ENCODE measurements around the gene CEP192.

The CEP192 gene

DNA sequence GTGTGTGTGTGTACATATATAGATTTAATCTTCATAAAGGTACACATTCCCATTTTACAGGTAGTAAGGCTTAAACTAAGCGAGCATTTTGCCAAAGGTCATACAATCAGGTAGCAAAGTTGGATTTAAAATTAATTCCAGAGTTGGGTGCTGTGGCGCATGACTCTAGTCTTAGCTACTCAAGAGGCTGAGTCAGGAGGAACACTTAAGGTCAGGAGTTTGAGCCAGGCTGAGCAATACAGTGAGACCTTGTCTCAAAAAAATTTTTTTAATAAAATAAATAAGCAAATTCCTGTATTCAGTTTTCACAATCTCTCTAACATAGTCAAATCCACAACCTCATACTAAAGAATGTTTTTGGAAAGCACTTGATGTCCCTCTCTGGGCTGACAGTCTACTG is 115.9 kb downstream of the CEP192 start:
- peak; percentile 62 for DNase-seq

DNA sequence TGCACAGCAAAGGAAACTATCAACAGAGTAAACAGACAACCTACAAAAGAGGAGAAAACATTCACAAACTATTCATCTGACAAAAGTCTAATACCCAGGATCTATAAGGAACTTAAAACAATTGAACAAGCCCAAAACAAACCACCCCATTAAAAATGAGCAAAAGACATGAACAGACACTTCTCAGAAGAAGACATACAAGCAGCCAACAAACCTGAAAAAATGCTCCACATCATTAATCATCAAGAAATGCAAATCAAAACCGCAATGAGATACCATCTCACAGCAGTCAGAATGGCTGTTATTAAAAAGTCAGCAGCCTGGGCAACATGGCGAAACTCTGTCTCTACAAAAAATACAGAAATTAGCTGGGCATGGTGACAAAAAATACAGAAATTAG is 117.2 kb downstream of the CEP192 start:
- DNase-seq: no peak

DNA sequence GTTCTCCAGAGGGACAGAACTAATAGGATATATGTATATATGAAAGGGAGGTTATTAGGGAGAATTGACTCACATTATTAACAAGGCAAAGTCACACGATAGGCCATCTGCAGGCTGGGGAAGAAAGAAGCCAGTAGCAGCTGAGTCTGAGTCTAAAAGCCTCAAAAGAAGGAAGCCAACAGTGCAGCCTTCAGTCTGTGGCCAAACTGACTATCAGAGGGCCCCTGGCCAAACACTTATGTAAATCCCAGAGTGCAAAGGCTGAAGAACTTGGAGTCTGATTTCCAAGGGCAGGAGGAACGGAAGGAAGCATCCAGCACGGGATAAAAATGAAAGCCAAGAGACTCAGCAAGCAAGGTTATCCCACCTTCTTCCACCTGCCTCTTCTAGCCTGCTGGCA is 119.4 kb downstream of the CEP192 start:
- DNase-seq: no peak

DNA sequence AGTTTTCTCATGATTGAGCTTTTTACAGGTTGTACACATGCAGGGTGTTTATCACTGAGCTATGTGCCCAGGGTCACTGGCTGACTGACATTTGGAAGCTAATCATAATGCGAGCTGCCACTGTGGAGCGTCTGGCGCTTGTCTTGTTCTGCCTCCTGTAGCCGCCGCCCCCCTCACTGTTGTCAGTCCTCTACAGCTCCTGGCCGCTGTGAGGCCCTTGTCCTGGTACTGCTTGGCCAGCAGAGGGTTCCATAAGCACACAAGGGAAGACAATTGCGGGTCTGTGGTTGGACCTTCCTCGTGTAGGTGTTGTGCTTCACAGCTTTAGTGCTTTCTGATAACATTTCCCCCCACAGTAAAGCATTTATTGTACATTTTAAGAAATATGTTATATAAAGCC is 121.8 kb downstream of the CEP192 start:
- DNase-seq: peak; percentile 15

DNA sequence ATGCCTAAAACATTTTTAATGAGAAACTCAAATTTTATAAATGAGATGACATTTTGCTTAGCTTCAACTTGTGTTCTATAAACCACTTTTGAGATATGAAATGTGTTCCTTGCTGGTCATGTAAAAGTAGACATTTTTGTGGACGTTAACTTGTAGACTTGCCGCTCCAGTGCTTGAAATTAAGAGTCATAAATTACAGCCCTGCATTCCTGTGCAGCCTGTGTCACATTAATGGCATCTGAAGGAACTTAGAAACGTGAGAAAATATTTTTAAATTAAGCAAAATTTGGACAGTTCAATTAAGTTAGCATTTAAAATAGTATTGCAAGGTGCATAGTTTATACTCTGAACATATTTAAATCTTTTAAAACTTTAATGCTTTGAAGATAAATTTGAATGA is 129.1 kb downstream of the CEP192 start:
- DNase-seq: no peak

DNA sequence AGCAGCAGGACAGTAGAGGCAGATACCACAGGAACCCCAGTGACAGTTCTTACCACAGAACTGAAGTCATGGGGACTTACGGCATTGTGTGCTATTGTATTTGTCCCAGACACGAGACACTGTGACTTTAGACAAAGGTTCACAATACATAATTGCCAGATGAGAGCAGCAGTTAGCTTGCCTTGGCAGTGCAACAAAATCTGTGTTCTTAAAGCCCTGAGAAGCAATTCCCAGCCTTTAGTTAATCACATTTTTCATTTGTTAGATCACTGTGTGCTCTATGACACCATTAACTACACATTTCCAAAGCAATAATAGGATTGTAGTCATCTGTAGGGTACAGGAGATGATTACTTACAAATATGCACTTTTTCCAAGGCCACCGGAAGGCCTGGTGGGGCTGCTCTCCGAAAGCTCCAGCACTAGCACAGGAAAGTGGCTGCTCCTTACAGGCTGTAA is 129.8 kb downstream of the CEP192 start:
- DNase-seq: peak; percentile 4

DNA sequence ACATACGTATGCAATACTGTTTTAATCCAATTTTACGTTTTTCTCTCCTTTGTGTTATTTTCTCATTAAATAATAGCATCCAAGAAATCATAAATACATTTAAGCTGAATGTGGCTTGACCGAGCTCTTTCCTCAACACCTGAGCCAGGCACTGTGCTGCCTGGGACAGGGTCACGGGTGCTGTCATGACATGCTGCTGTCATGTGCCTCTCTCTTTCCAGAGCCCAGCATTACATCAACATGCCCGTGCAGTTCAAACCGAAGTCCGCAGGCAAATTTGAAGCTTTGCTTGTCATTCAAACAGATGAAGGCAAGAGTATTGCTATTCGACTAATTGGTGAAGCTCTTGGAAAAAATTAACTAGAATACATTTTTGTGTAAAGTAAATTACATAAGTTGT is 133.2 kb downstream of the CEP192 start:
- DNase-seq: no peak

DNA sequence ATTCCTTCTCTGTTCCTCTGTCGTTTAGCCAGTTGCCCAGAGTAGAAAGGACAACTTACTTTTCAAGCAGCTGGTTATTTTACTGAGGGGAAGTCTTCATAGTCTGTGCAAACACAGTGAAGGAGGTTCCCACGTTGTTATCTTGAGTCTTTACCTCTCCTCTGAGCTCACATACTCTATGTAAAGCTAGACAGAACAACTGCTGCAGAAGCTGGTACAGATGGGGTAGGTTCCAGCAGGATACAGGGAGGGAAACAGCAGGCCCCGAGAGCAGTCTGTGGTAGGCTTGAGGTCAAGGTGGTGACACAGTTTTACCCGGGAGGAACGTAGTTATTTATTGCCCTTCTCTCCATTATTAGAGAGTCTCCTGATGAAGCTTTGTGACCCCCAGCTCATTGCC is 134.0 kb downstream of the CEP192 start:
- no peak for DNase-seq

DNA sequence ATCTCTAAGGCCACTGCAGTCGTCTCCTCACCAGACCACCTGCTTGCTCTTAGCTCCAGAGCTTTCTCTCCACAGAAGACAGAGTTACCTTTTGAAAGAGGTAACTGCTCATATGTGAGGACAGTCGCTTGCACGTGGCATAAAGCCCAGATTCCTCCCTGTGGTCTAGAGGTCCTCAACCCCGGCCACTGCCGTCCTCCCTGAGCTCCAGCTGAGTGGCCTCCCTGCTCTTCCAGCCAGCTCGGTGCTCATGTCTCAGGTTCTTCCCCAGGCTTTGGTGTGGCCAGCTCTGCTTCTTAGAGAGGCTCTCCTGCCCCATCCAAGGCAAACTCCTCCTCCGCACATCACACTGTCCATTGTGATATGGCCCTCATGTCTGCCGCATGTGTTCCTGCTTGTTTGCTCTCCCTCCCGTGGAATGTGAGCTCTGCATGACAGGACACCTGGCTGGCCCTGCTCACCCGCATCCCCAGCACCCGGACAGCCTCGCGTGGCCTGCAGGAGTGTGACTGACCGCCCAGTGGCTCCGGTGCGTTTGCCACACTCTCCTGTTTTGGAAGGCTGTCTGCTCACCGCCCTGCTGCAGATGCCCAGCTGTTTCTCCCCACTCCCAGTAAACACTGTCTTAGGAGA is 135.9 kb downstream of the CEP192 start:
- no peak for DNase-seq

DNA sequence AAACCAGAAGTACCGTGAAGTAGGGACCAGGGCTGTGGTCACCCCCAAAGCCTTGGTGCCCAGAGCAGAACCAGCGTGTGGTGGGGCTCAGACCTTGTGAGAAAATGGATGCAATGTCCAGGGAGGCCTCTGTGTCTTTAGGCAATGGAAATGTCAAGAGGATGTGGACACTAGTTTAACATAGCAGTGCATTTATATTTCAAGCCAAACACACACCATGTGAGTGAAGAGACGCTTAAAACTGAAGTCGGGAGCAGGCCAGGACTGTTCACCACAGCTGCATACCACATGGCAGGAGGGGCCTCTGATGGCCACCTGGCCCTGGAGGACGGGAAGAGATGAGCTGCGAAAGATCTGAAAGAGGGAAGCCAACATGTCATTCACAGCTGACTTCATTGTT is 140.1 kb downstream of the CEP192 start:
- DNase-seq: no peak

DNA sequence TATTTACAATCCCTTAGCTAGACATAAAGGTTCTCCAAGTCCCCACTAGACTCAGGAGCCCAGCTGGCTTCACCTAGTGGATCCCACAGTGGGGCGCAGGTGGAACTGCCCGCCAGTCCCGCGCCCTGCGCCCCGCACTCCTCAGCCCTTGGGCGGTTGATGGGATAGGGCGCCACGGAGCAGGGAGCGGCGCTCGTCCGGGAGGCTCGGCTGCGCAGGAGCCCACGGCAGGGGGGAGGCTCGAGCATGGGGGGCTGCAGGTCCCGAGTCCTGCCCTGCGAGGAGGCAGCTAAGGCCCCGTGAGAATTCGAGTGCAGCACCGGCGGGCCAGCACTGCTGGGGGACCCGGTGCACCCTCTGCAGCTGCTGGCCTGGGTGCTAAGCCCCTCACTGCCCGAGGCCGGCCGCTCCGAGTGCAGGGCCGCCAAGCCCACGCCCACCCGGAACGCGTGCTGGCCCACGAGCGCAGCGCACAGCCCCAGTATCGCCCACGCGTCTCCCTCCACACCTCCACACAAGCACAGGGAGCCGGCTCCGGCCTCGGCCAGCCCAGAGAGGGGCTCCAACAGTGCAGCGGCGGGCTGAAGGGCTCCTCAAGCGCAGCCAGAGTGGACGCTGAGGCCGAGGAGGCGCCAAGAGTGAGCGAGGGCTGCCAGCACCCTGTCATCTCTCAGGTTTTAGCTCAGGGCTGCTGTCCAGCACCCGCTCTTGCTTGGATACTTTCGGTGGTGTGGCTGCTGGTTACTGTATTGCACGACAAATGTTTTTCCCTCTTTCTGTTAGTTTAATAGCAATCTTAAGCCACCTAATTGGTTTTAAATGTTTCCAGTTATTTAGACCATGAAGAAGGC is 143.6 kb downstream of the CEP192 start:
- no peak for DNase-seq

DNA sequence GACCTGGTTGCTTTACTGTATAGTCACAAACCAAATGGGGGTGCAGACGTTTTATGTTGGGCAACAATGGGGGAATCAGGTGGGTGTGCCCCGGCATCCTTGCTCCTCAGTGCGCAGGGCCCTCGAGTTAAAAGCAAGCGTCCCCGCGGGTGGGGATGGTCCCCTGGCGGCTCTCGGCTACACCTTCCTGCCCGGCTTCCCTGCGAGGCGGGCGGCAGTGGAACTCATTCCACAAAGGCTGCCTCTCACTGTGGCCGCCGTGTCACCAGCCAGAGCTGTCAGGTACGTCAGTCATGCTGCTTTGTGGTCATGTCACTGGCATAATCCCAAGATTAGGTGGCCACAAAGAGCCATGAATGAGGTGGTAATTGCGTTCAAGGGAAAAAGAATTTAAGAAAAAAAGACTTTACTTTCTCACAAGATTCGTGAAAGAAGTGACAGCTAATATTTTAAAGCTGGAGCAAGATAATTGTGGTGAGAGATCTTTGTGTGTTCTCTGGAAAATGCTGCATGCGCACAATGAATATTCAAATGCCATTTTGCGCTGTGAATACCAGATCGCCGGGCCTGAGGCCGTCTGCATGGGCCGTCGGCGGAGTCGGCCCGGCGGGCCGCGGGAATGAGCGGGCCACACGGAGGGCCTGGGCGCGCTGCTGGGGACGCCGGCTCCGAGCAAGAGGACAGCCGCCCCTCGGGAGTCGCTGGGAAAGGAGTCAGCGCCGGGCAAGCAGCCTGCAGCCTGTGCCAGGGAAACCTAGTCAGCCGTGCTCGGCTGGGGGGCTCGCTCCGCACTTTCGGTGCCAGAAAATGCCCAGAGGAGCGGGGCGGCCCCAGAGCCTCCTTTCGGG is 145.1 kb downstream of the CEP192 start:
- DNase-seq: no peak

DNA sequence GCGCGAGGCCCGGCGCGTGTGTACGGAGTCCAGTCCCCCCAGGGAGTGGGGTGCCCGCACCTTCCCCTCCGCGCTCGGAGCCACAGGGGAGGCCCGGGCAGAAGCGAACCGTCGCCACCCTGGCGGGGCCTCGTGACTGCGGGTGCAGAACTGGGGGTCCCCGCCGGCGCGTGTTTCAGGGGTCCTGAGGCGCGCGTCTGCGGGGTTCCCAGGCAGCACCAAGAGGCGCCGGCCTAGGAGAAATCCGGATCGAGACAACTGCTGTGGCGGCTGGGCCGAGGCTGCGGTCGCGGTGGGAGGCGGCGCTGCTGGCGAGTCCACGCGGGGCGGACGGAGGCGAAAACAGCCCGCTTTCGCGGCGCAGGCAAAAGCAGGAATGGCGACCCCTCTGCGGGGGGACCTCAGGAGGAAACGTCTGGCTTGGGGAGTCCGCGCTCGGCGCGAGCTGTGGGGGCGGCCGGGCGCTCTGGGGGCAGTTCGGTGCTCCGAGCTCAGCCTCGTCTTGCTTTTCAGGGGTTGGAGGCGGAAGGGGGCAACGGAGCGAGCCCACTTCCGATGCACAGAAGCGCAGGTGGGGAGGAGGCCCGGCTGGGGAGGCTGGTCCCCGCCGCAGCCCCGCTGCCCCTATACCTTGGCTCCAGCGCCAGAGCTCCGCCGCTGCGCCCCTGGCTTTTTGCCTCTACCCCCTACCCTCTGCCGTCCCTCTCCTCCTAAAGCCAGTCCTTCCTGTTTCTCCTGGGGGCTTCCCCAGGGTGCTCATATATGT is 145.9 kb downstream of the CEP192 start:
- no peak for DNase-seq

DNA sequence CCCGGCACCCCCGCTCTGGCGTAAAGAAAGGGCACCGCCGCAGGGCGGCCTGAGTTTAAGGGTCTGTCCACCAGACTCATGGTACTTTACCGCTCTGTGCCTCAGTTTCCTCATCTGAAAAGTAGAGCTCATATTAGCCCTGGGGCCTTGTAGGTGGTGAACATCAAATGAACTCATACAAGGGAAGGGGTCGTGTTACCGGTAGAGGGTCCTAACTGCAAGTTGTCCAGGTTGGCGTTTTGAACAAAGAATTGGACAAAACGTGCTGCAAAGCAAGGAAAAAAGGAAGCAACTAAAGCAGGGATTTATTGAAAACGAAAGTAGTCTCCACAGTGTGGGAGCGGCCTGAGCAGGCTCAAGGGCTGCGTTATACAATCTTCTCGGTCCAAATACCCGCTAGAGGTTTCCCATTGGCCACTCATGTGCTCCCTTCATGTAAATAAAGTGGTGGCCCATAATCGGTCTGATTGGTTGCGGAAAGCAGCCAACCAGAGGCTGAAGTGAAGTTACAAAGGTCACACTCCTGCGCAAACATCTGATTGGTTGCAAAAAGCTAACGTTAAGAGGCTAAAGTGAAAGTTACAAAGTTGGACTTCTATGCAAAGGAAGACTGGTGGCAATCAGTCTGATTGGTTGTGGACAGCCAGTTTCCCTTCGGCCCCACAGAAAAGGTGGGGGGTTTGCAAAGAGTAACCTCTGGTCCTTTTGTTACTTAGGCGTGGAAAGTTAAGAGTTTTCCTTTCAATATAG is 146.7 kb downstream of the CEP192 start:
- no peak for DNase-seq

DNA sequence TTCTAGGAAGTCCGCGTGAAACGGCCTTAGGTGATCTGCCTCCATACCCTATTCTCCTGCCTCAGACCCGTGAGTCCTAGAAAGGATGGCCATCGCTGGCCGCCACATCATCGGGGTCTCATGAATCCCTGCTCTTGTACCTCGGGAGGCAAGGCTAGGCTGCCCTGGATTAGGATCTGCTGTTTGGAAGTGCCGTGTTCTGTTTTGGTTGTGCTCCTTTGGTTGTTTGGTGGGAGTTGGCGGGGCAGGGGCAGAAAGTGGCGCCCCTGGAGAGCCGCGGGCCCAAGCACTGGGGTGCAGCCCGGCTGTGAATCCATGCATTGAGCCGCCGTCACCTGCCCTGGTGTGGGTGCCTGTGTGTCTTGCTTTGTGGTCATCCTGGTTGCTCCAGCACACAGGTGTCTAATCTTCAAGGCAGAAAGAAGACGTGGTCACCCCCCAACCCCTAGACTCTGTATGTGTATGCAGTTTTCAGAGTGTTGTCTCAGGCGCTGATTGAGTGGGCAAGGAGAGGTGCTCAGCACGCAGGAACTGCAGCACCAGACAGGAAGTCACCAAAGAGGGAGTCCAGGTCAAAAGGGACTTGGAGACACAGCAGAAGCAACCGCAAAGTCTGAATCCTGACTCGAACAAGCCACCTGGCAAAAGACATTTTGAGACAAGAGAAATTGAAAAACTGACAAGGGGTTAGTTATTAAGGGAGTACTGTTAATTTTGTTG is 147.4 kb downstream of the CEP192 start:
- DNase-seq: no peak

DNA sequence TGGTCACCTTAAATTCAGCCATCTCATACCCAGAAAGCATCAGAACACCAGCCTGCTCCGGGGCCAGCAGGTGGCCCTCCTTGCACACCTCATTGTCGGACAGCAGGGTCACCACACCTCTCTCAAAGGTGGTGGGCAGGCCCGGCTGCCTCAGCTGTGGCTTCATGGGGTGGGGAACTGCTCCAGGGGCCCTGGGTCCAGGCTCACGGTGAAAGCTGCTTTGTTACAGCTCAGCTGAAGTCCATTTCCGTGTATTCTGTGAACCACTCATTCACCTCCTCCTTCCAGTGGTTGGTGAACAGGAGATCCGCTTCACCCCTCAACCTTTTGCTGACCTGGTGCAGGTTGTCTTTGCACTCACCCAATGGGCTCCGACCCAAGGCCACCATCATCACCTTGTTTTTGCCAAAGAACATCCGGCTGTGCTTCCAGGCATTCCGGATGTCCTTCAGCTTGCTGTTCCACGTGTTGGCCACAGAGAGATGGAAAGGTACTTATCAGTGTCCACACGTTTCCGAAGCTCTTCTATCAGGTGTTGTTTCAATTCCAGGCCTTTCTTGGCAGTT is 148.8 kb downstream of the CEP192 start:
- no peak for DNase-seq

DNA sequence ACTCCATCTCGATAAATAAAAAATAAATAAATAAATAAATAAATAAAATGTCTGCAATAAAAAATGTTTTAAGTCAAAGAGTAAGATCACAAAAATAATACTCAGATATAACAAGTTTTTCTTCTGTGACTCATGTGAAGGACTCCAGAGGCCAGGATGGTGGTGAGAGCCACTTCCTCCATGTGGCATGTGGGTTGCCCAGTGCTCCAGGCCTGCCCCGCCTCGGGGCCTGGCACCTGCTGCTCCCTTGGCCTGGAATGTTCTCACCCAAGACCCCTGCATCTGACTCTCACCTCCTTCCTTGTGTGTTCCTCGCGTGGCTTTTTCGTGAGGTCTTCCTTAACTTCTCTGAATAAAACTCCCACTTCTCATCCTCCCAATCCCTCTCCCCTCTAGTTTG is 150.0 kb downstream of the CEP192 start:
- DNase-seq: no peak

DNA sequence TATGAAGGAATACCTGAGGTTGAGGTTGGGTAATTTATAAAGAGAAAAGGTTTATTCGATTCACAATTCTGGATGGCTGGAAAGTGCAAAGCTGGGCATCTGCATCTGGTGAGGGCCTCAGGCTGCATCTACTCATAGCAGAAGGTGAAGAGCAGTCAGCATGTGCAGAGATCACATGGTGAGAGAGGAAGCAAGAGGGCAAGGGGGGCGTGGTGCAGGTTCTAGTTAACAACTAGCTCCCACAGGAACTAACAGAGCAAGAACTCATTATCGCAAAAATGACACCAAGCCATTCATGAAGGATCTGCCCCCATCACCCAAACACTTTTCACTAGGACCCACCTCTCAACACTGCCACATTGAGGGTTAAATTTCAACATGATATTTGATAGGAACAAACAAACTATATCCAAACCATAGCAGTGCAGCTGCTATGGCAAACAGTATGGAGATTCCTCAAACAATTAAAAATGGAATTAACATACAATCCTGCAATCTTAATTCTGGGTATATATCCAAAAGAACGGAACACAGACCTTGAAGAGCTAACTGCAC is 154.6 kb downstream of the CEP192 start:
- no peak for DNase-seq

DNA sequence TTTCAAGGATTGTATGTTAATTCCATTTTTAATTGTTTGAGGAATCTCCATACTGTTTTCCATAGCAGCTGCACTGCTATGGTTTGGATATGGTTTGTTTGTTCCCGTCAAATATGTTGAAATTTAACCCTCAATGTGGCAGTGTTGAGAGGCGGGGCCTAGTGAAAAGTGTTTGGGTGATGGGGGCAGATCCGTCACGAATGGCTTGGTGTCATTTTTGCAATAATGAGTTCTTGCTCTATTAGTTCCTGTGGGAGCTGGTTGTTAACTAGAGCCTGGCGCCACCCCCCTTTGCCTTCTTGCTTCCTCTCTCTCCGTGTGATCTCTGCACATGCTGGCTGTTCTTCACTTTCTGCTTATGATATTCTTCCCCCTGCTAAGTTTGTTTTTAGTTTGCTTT is 156.0 kb downstream of the CEP192 start:
- no peak for DNase-seq

DNA sequence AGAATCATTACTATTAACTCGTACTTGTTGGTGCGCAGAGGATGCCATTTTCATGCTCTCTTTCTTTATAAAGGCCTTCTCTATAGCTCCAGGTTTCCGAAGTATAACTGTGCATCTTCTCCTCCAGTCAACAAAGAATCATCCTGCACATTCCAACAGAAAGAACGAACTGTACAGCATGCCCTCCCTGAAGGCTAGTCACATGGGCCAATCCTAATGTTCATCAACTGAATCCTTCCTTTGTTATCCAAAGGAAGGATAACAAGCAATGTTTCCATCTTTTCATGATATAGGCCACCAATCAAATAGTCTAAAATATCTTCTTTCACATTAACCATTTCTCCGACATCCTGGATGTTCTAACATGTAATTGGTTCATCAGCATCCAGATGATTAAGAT is 160.5 kb downstream of the CEP192 start:
- DNase-seq: no peak

DNA sequence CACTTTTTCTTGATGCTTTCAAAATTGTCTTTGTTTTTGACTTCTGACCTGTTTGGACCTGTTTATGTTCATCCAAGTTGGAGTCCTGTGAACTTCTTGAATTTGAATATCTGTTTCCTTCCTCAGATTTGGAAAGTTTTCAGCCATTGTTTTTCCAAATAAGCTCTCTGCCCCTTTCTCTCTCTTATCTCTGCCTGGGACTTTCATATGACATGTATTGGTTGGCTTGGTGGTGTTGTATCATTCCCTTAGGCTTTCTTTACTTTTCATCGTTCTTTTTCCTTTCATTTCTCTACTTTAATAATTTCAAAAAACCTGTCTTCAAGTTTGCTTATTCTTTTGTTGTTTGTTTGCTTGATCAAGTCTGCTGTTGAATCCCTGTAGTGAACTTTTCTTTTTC is 167.3 kb downstream of the CEP192 start:
- DNase-seq: no peak

Measured in HCEC 1CT (cell line).